ENCODE data around the gene PI4KA. TPM values are rescaled to one million over a fixed set of nuclear protein-coding genes. Genes with fewer than 3 reads are reported as not detected.
A peak's percentile ranks its signal among the peaks of the same experiment; 100 is the strongest.

Gene PI4KA
- total and polyA plus RNA-seq, 2 of the 13 experiments (the other 11 are each of a cell fraction or from before 2014, with no cell fraction given): 27.4 to 56.4 TPM

- TF ChIP-seq, protein P1, sequence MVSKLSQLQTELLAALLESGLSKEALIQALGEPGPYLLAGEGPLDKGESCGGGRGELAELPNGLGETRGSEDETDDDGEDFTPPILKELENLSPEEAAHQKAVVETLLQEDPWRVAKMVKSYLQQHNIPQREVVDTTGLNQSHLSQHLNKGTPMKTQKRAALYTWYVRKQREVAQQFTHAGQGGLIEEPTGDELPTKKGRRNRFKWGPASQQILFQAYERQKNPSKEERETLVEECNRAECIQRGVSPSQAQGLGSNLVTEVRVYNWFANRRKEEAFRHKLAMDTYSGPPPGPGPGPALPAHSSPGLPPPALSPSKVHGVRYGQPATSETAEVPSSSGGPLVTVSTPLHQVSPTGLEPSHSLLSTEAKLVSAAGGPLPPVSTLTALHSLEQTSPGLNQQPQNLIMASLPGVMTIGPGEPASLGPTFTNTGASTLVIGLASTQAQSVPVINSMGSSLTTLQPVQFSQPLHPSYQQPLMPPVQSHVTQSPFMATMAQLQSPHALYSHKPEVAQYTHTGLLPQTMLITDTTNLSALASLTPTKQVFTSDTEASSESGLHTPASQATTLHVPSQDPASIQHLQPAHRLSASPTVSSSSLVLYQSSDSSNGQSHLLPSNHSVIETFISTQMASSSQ (IDR thresholded peaks at IDR 0.05; ENCODE audit: low read depth): peak; percentile 72
- TF ChIP-seq, protein P1 (CRISPR knock-in tag; IDR thresholded peaks at IDR 0.05; ENCODE audit: borderline replicate concordance): peak; percentile 82; the same call in 1 of the 2 replicates
- TF ChIP-seq HNF1B (CRISPR knock-in tag; IDR thresholded peaks at IDR 0.05) (peak; percentile 92), NCOA1 (CRISPR knock-in tag; IDR thresholded peaks at IDR 0.05) (0 out of 2 replicates have a peak, but pooled peaks have one; percentile 72), MIXL1 (CRISPR knock-in tag; IDR thresholded peaks at IDR 0.05) (peak; percentile 86; the same call in 1 of the 2 replicates), MZF1 (CRISPR knock-in tag; IDR thresholded peaks at IDR 0.05; ENCODE audit: borderline replicate concordance) (no peak), BCL3 (CRISPR knock-in tag; IDR thresholded peaks at IDR 0.05) (peak; percentile 56; the same call in 1 of the 2 replicates), ARNTL (CRISPR knock-in tag; IDR thresholded peaks at IDR 0.05) (peak; percentile 24; the same call in 1 of the 2 replicates), ZMYM2 (CRISPR knock-in tag; IDR thresholded peaks at IDR 0.05) (no peak; the same call in 1 of the 2 replicates), HDAC6 (IDR thresholded peaks at IDR 0.05; ENCODE audit: low read depth, low read length) (no peak), CSRNP1 (CRISPR knock-in tag; IDR thresholded peaks at IDR 0.05) (0 out of 2 replicates have a peak, but pooled peaks have one; percentile 46), CHD2 (IDR thresholded peaks at IDR 0.05; ENCODE audit: low read depth, low read length) (no peak), ARID2 (CRISPR knock-in tag; IDR thresholded peaks at IDR 0.05; ENCODE audit: borderline replicate concordance) (no peak), TMF1 (CRISPR knock-in tag; IDR thresholded peaks at IDR 0.05; ENCODE audit: low read depth) (peak; percentile 51; the same call in 1 of the 2 replicates), KDM3A (CRISPR knock-in tag; IDR thresholded peaks at IDR 0.05; ENCODE audit: low read depth) (peak; percentile 83; the same call in 1 of the 2 replicates)
- TF ChIP-seq, protein P2, sequence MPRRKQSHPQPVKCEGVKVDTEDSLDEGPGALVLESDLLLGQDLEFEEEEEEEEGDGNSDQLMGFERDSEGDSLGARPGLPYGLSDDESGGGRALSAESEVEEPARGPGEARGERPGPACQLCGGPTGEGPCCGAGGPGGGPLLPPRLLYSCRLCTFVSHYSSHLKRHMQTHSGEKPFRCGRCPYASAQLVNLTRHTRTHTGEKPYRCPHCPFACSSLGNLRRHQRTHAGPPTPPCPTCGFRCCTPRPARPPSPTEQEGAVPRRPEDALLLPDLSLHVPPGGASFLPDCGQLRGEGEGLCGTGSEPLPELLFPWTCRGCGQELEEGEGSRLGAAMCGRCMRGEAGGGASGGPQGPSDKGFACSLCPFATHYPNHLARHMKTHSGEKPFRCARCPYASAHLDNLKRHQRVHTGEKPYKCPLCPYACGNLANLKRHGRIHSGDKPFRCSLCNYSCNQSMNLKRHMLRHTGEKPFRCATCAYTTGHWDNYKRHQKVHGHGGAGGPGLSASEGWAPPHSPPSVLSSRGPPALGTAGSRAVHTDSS (CRISPR knock-in tag; conservative IDR thresholded peaks at IDR 0.05): no peak
Measured at GRCh38 chr22:20777420-20778177, 81.0 kb downstream of the PI4KA start (continued).

Data from HepG2 (cell line).